ENCODE measurements around the gene PSTK. TPM values are rescaled to one million over a fixed set of nuclear protein-coding genes. Genes with fewer than 3 reads are reported as not detected.
A peak's percentile ranks its signal among the peaks of the same experiment; 100 is the strongest.

PSTK gene
- polyA plus RNA-seq, 4 donors, result 8.4 to 11.6 (median 9.4) TPM

GRCh38 chr10:122990278-122990677 is 10.1 kb downstream of the PSTK start:
- DNase-seq (ENCODE audit: low read depth in 4 of 4, low spot score in 3 of 4), result no peak

- no peak for DNase-seq (ENCODE audit: low read depth in 4 of 4, low spot score in 3 of 4)
Observed at GRCh38 chr10:122992031-122992585, 11.9 kb downstream of the PSTK start.

GRCh38 chr10:122993797-122994336 is 13.7 kb downstream of the PSTK start:
- DNase-seq (ENCODE audit: low read depth in 4 of 4, low spot score in 3 of 4), result no peak

GRCh38 chr10:122995936-122996335 is 15.7 kb downstream of the PSTK start:
- DNase-seq (ENCODE audit: low read depth in 4 of 4, low spot score in 3 of 4), result no peak

- DNase-seq (ENCODE audit: low read depth in 4 of 4, low spot score in 3 of 4), result no peak
Observed at GRCh38 chr10:122997864-122998263, 17.7 kb downstream of the PSTK start.

- DNase-seq (ENCODE audit: low read depth in 4 of 4, low spot score in 3 of 4), result no peak
Observed at GRCh38 chr10:122998360-122998917, 18.2 kb downstream of the PSTK start.

- DNase-seq (ENCODE audit: low read depth in 4 of 4, low spot score in 3 of 4), result no peak
Observed at GRCh38 chr10:122998934-122999333, 18.7 kb downstream of the PSTK start.

- no peak for DNase-seq (ENCODE audit: low read depth in 4 of 4, low spot score in 3 of 4)
Observed at GRCh38 chr10:122999347-122999746, 19.1 kb downstream of the PSTK start.

GRCh38 chr10:123000155-123000554 is 20.0 kb downstream of the PSTK start:
- DNase-seq (ENCODE audit: low read depth in 4 of 4, low spot score in 3 of 4), result no peak

GRCh38 chr10:123001370-123001769 is 21.2 kb downstream of the PSTK start:
- DNase-seq (ENCODE audit: low read depth in 4 of 4, low spot score in 3 of 4), result no peak

GRCh38 chr10:123004298-123004697 is 24.1 kb downstream of the PSTK start:
- no peak for DNase-seq (ENCODE audit: low read depth in 4 of 4, low spot score in 3 of 4)

- peak in 1 of 4 donors; percentile 22 for DNase-seq (ENCODE audit: low read depth in 4 of 4, low spot score in 3 of 4)
Observed at GRCh38 chr10:123007558-123008354, 27.6 kb downstream of the PSTK start.

GRCh38 chr10:123008355-123009104 is 28.3 kb downstream of the PSTK start, which contains the start of the genes ACADSB and IKZF5:
TSS of gene ACADSB (plus strand) at chr10:123009006. CDS start at chr10:123009030, 24 bp downstream.
TSS of gene IKZF5 (minus strand) at chr10:123008795. CDS start at chr10:122998625, 10,170 bp downstream.
- peak; percentile 90 to 96 (median 93) for DNase-seq (ENCODE audit: low read depth in 4 of 4, low spot score in 3 of 4)

GRCh38 chr10:123009105-123009820 is 29.1 kb downstream of the PSTK start:
- no peak for DNase-seq (ENCODE audit: low read depth in 4 of 4, low spot score in 3 of 4)

GRCh38 chr10:123011987-123012386 is 31.8 kb downstream of the PSTK start:
- no peak for DNase-seq (ENCODE audit: low read depth in 4 of 4, low spot score in 3 of 4)

GRCh38 chr10:123013456-123014419 is 33.5 kb downstream of the PSTK start:
- DNase-seq (ENCODE audit: low read depth in 4 of 4, low spot score in 3 of 4), result no peak

- no peak for DNase-seq (ENCODE audit: low read depth in 4 of 4, low spot score in 3 of 4)
Observed at GRCh38 chr10:123014772-123015171, 34.6 kb downstream of the PSTK start.

- DNase-seq (ENCODE audit: low read depth in 4 of 4, low spot score in 3 of 4), result no peak
Observed at GRCh38 chr10:123016228-123016627, 36.0 kb downstream of the PSTK start.

All from left renal pelvis (tissue), 4 donors.